HepG2 (cell line): Measurements from ENCODE around the gene HIPK4. TPM values are rescaled to one million over a fixed set of nuclear protein-coding genes. Genes with fewer than 3 reads are reported as not detected.

Experiments
- FOXJ3 ChIP-seq: sonication (generic); formaldehyde crosslinking; IDR thresholded peaks from 2 replicates; pipeline ENCODE4 v1.4.0; 2020; ENCODE audit warnings: missing genetic modification reagents, mild to moderate bottlenecking, borderline replicate concordance
- IRX3 ChIP-seq: sonication (generic); formaldehyde crosslinking; IDR thresholded peaks from 2 replicates; pipeline ENCODE4 v1.8.1; 2023; ENCODE audit warnings: mild to moderate bottlenecking, low read depth, missing genetic modification reagents, borderline replicate concordance
- MATR3 ChIP-seq: sonication (generic); formaldehyde crosslinking; IDR thresholded peaks from 2 replicates; pipeline ENCODE4 v1.4.0; 2020; ENCODE audit warnings: missing genetic modification reagents
- SAFB2 ChIP-seq: sonication (generic); formaldehyde crosslinking; IDR thresholded peaks from 2 replicates; pipeline ENCODE4 v1.5.1; 2020; ENCODE audit warnings: missing genetic modification reagents, low read depth, mild to moderate bottlenecking, borderline replicate concordance
- SPEN ChIP-seq: sonication (generic); formaldehyde crosslinking; IDR thresholded peaks from 2 replicates; pipeline ENCODE4 v1.5.1; 2020; ENCODE audit warnings: low read depth, mild to moderate bottlenecking, missing genetic modification reagents
- STAT6 ChIP-seq: sonication (generic); formaldehyde crosslinking; IDR thresholded peaks from 2 replicates; pipeline ENCODE4 v1.4.0; 2020; ENCODE audit warnings: missing genetic modification reagents, mild to moderate bottlenecking, borderline replicate concordance
- TEAD3 ChIP-seq: optimal IDR thresholded peaks from 2 replicates; pipeline ENCODE3; 2016; ENCODE audit warnings: borderline replicate concordance
- TFE3 ChIP-seq: IDR thresholded peaks from 2 replicates; pipeline ENCODE4 v1.6.1; 2016
- ZMYM4 ChIP-seq: sonication (generic); formaldehyde crosslinking; IDR thresholded peaks from 2 replicates; pipeline ENCODE4 v1.8.1; 2023; ENCODE audit warnings: mild to moderate bottlenecking, missing genetic modification reagents
- ZNF121 ChIP-seq: sonication (generic); formaldehyde crosslinking; IDR thresholded peaks from 2 replicates; pipeline ENCODE4 v1.5.0; 2020; ENCODE audit warnings: mild to moderate bottlenecking, missing genetic modification reagents
- ZNF17 ChIP-seq: sonication (generic); formaldehyde crosslinking; IDR thresholded peaks from 2 replicates; pipeline ENCODE4 v1.5.0; 2020; ENCODE audit warnings: mild to moderate bottlenecking, missing genetic modification reagents
- ZNF513 ChIP-seq: sonication (generic); formaldehyde crosslinking; conservative IDR thresholded peaks from 2 replicates; pipeline ENCODE4 v1.5.0; 2020; ENCODE audit warnings: missing genetic modification reagents
- ZNF577 ChIP-seq: sonication (generic); formaldehyde crosslinking; IDR thresholded peaks from 2 replicates; pipeline ENCODE4 v1.4.0; 2020; ENCODE audit warnings: mild to moderate bottlenecking, low read depth, missing genetic modification reagents, borderline replicate concordance
- ZNF768 ChIP-seq: sonication (generic); formaldehyde crosslinking; IDR thresholded peaks from 2 replicates; pipeline ENCODE4 v1.4.0; 2020; ENCODE audit warnings: missing genetic modification reagents
- ZNF784 ChIP-seq: sonication (generic); formaldehyde crosslinking; IDR thresholded peaks from 2 replicates; pipeline ENCODE4 v1.5.1; 2020; ENCODE audit warnings: missing genetic modification reagents, mild to moderate bottlenecking, borderline replicate concordance
- polyA plus RNA-seq, 8 experiments: library from polyadenylated mRNA; depleted of rRNA in 3 of 8; stranded (reverse) in 7 of 8; unstranded in 1 of 8; fragments of >200 nt; fragmentation: Illumina TruSeq in 4 of 8; extraction: Trizol in 4 of 8; gene quantifications; 2 replicates each; pipeline versions ENCODE4 v1.2.1 to v1.2.3, GENCODE V29; 2011 to 2016; ENCODE audit warnings: low read depth in 4 of 8, missing spikeins in 1 of 8, mixed read lengths in 1 of 8; ENCODE audit not compliant: insufficient read depth in 1 of 8
- total RNA-seq, 5 experiments: library from RNA; depleted of rRNA; stranded (reverse); fragments of >200 nt; fragmentation: Illumina TruSeq; extraction: Trizol; gene quantifications; 2 replicates each; pipeline ENCODE4 v1.2.3, GENCODE V29; 2016; ENCODE audit warnings: low read depth in 1 of 5
- TF ChIP-seq, protein P1 (sequence below), 2 experiments: fragments of 450-650 bp in 1 of 2; sonication (generic) in 1 of 2; formaldehyde crosslinking; IDR thresholded peaks; 2 replicates each; pipeline versions ENCODE4 v1.5.0 to v1.8.0; 2020 to 2022; ENCODE audit warnings: mild to moderate bottlenecking in 1 of 2, missing genetic modification reagents in 1 of 2
- TF ChIP-seq, protein P2 (sequence below), 2 experiments: sonication (generic) in 1 of 2; formaldehyde crosslinking in 1 of 2; IDR thresholded peaks; 2 replicates each; pipeline versions ENCODE4 v1.5.1 to v1.6.1; 2011 to 2020; ENCODE audit warnings: borderline replicate concordance in 1 of 2, low read depth in 1 of 2, low read length in 1 of 2, mild to moderate bottlenecking in 1 of 2, missing genetic modification reagents in 1 of 2, moderate library complexity in 1 of 2

Gene HIPK4
- total and polyA plus RNA-seq, 2 of the 13 experiments (the other 11 are each of a cell fraction or from before 2014, with no cell fraction given) = 0.03 TPM; not detected in 1

- TF ChIP-seq ZNF577 = no peak
- no peak for TF ChIP-seq ZNF513 (CRISPR knock-in tag)
- TF ChIP-seq ZNF121 (CRISPR knock-in tag) = no peak
- TF ChIP-seq ZNF784 (CRISPR knock-in tag) = peak; percentile 60; the same call in 1 of the 2 replicates
- no peak for TF ChIP-seq FOXJ3 (CRISPR knock-in tag)
- TF ChIP-seq SAFB2 (CRISPR knock-in tag) = no peak; the same call in 1 of the 2 replicates
- TF ChIP-seq, protein P1, sequence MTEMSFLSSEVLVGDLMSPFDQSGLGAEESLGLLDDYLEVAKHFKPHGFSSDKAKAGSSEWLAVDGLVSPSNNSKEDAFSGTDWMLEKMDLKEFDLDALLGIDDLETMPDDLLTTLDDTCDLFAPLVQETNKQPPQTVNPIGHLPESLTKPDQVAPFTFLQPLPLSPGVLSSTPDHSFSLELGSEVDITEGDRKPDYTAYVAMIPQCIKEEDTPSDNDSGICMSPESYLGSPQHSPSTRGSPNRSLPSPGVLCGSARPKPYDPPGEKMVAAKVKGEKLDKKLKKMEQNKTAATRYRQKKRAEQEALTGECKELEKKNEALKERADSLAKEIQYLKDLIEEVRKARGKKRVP (CRISPR knock-in tag; IDR thresholded peaks at IDR 0.05) = no peak
- no peak for TF ChIP-seq MATR3 (CRISPR knock-in tag)
- TF ChIP-seq ZNF17 (CRISPR knock-in tag) = no peak
- TF ChIP-seq STAT6 = no peak
- TF ChIP-seq ZNF768 (CRISPR knock-in tag) = no peak
- TF ChIP-seq TEAD3 (CRISPR knock-in tag) = no peak
- TF ChIP-seq IRX3 = no peak
- TF ChIP-seq TFE3 = peak; percentile 97
- TF ChIP-seq, protein P2, sequence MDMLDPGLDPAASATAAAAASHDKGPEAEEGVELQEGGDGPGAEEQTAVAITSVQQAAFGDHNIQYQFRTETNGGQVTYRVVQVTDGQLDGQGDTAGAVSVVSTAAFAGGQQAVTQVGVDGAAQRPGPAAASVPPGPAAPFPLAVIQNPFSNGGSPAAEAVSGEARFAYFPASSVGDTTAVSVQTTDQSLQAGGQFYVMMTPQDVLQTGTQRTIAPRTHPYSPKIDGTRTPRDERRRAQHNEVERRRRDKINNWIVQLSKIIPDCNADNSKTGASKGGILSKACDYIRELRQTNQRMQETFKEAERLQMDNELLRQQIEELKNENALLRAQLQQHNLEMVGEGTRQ (IDR thresholded peaks at IDR 0.05; ENCODE audit: low read depth, low read length) = peak; percentile 99
- TF ChIP-seq, protein P2 (CRISPR knock-in tag; IDR thresholded peaks at IDR 0.05; ENCODE audit: borderline replicate concordance) = peak; percentile 98; the same call in 1 of the 2 replicates
- TF ChIP-seq ZMYM4 (CRISPR knock-in tag) = peak; percentile 90
- peak; percentile 96 for TF ChIP-seq SPEN
Observed at GRCh38 chr19:40348125-40348913, 41.7 kb downstream of the HIPK4 start, which contains the start of the genes C19orf47 and PLD3 (continued).
